HCT116 (cell line): Measurements from ENCODE around the gene TFEB. TPM values are rescaled to one million over a fixed set of nuclear protein-coding genes. Genes with fewer than 3 reads are reported as not detected.
A peak's percentile ranks its signal among the peaks of the same experiment; 100 is the strongest.

Experiments used
- ATAC-seq: fragments of 200-7000 bp; cut with Tn5 transposase; 2 replicates; pipeline ENCODE4 v1.9.1; 2020; ENCODE audit warnings: mild to moderate bottlenecking, moderate library complexity
- BruUV-seq: library from RNA; stranded (reverse); fragments of 400-500 nt; replicated peaks from 2 replicates; lab custom pipeline; 2021; lab: Mats Ljungman, UMichigan
- CTCF ChIA-PET: fragments of 300-600 bp; sonication (Branson Sonifier 250); formaldehyde crosslinking; loops from one replicate; lab custom pipeline; 2021; ENCODE audit warnings: antibody characterized with exemption; lab: Charles Lee
- POLR2A ChIA-PET: fragments of 300-600, 350-600 bp; sonication (Branson Sonifier 250); formaldehyde crosslinking; loops from one replicate; lab custom pipeline; 2021; ENCODE audit warnings: antibody characterized with exemption; lab: Charles Lee
- RAD21 ChIA-PET, 2 experiments: fragments of 300-600 bp; sonication (Branson Sonifier 250); formaldehyde crosslinking; loops; one replicate each; lab custom pipeline; 2023; ENCODE audit warnings: low total read pairs in 2 of 2; ENCODE audit not compliant: uncharacterized antibody in 2 of 2, unreplicated experiment in 2 of 2, low non-redundant PET in 1 of 2; lab: Charles Lee
- DNase-seq: peaks from one replicate; pipeline ENCODE4 v3.0.0-alpha.2; 2010; ENCODE audit warnings: low read depth, low spot score
- H2AFZ ChIP-seq: fragments of 200-600 bp; shearing (Covaris generic), sonication (generic); 2 replicates; pipeline ENCODE4 v1.6.1; 2017; ENCODE audit warnings: low read depth, mixed run types, mixed read lengths, antibody characterized with exemption, low read length; ENCODE audit not compliant: poor library complexity, severe bottlenecking
- H3K27ac ChIP-seq: 2 replicates; pipeline ENCODE4 v1.5.1; 2012; ENCODE audit warnings: low read depth, low read length
- H3K27me3 ChIP-seq: fragments of 200-600 bp; sonication (generic); 2 replicates; pipeline ENCODE4 v1.6.1; 2016; ENCODE audit warnings: mixed run types, low read length, mixed read lengths; ENCODE audit not compliant: insufficient read depth
- H3K36me3 ChIP-seq, 2 experiments: fragments of 200-500 bp in 1 of 2; fragments of 200-600 bp in 1 of 2; sonication (Bioruptor generic) in 1 of 2; sonication (generic) in 1 of 2; 2 replicates each; pipeline versions ENCODE4 v1.5.1 to v1.6.1; 2014 to 2016; ENCODE audit warnings: low read length in 2 of 2, inconsistent platforms in 1 of 2, mixed read lengths in 1 of 2, mixed run types in 1 of 2; ENCODE audit not compliant: insufficient read depth in 2 of 2, control insufficient read depth in 1 of 2
- H3K4me1 ChIP-seq, 2 experiments: fragments of 200-600 bp in 1 of 2; sonication (generic) in 1 of 2; 2 replicates each; pipeline versions ENCODE4 v1.5.1 to v1.6.1; 2012 to 2017; ENCODE audit warnings: low read length in 2 of 2, inconsistent platforms in 1 of 2, mild to moderate bottlenecking in 1 of 2, mixed read lengths in 1 of 2, mixed run types in 1 of 2, moderate library complexity in 1 of 2; ENCODE audit not compliant: insufficient read depth in 2 of 2, control insufficient read depth in 1 of 2
- H3K4me2 ChIP-seq: fragments of 200-600 bp; sonication (generic); 2 replicates; pipeline ENCODE4 v1.6.1; 2017; ENCODE audit warnings: mixed run types, low read length, mixed read lengths
- H3K4me3 ChIP-seq, 2 experiments: fragments of 200-600 bp in 1 of 2; sonication (generic) in 1 of 2; replicated peaks in 1 of 2; 2 replicates each; pipeline ENCODE4 v1.5.1; 2011 to 2016; ENCODE audit warnings: low read length in 2 of 2, control low read depth in 1 of 2, low read depth in 1 of 2, mild to moderate bottlenecking in 1 of 2, mixed read lengths in 1 of 2, mixed run types in 1 of 2
- H3K79me2 ChIP-seq: fragments of 200-600 bp; sonication (generic); 2 replicates; pipeline ENCODE4 v1.6.1; 2017; ENCODE audit warnings: mild to moderate bottlenecking, mixed run types, low read length, moderate library complexity, mixed read lengths; ENCODE audit not compliant: insufficient read depth
- H3K9ac ChIP-seq: fragments of 200-600 bp; sonication (generic); 2 replicates; pipeline ENCODE4 v1.6.1; 2016; ENCODE audit warnings: low read length, mixed read lengths
- H3K9me2 ChIP-seq: fragments of 200-600 bp; sonication (generic), shearing (Covaris generic); 2 replicates; pipeline ENCODE4 v1.6.1; 2017; ENCODE audit warnings: mixed run types, mild to moderate bottlenecking, moderate library complexity; ENCODE audit not compliant: insufficient read depth
- H3K9me3 ChIP-seq, 2 experiments: fragments of 200-500 bp in 1 of 2; fragments of 200-600 bp in 1 of 2; sonication (Bioruptor generic) in 1 of 2; sonication (generic) in 1 of 2; 2 replicates each; pipeline ENCODE4 v1.6.1; 2014 to 2017; ENCODE audit warnings: low read length in 2 of 2, mixed read lengths in 2 of 2, inconsistent platforms in 1 of 2, low read depth in 1 of 2, mild to moderate bottlenecking in 1 of 2, mixed run types in 1 of 2, moderate library complexity in 1 of 2; ENCODE audit not compliant: control insufficient read depth in 1 of 2, insufficient read depth in 1 of 2
- H4K20me1 ChIP-seq: fragments of 200-600 bp; sonication (generic), shearing (Covaris generic); 2 replicates; pipeline ENCODE4 v1.6.1; 2017; ENCODE audit warnings: mixed run types, mild to moderate bottlenecking, moderate library complexity; ENCODE audit not compliant: insufficient read depth
- ATF3 ChIP-seq: IDR thresholded peaks from 2 replicates; pipeline ENCODE4 v1.6.1; 2012
- CBX3 ChIP-seq: IDR thresholded peaks from 2 replicates; pipeline ENCODE4 v1.6.1; 2012; ENCODE audit warnings: low read depth
- CEBPB ChIP-seq: IDR thresholded peaks from 2 replicates; pipeline ENCODE4 v1.6.1; 2012; ENCODE audit warnings: low read depth
- CTCF ChIP-seq, 3 experiments: fragments of 200-600 bp in 1 of 3; sonication (generic) in 1 of 3; IDR thresholded peaks in 2 of 3; conservative IDR thresholded peaks in 1 of 3; 2 replicates each; pipeline ENCODE4 v1.5.1; 2012 to 2017; ENCODE audit warnings: low read depth in 2 of 3, low read length in 2 of 3, antibody characterized with exemption in 1 of 3, borderline replicate concordance in 1 of 3, control low read depth in 1 of 3, mild to moderate bottlenecking in 1 of 3, mixed read lengths in 1 of 3, mixed run types in 1 of 3, moderate library complexity in 1 of 3; ENCODE audit not compliant: insufficient read depth in 1 of 3
- EGR1 ChIP-seq: IDR thresholded peaks from 2 replicates; pipeline ENCODE4 v1.6.1; 2012; ENCODE audit warnings: low read depth
- ELF1 ChIP-seq: IDR thresholded peaks from 2 replicates; pipeline ENCODE4 v1.6.1; 2012; ENCODE audit warnings: low read depth, borderline replicate concordance
- EZH2 ChIP-seq: fragments of 200-600 bp; sonication (generic); IDR thresholded peaks from 2 replicates; pipeline ENCODE4 v1.6.1; 2017; ENCODE audit warnings: antibody characterized with exemption, mixed run types
- EZH2phosphoT487 ChIP-seq: fragments of 200-600 bp; IDR thresholded peaks from 2 replicates; pipeline ENCODE4 v1.6.1; 2018; ENCODE audit warnings: antibody characterized with exemption, borderline replicate concordance
- FOSL1 ChIP-seq: IDR thresholded peaks from 2 replicates; pipeline ENCODE4 v1.6.1; 2012; ENCODE audit warnings: low read depth
- JUND ChIP-seq: IDR thresholded peaks from 2 replicates; pipeline ENCODE4 v1.6.1; 2012
- MAX ChIP-seq: IDR thresholded peaks from 2 replicates; pipeline ENCODE4 v1.6.1; 2012
- POLR2A ChIP-seq: IDR thresholded peaks from 2 replicates; pipeline ENCODE4 v1.7.0; 2011; ENCODE audit warnings: borderline replicate concordance; ENCODE audit not compliant: insufficient read depth, insufficient read length; ENCODE audit errors: extremely low read depth
- POLR2AphosphoS5 ChIP-seq: IDR thresholded peaks from 2 replicates; pipeline ENCODE4 v1.6.1; 2011; ENCODE audit warnings: mild to moderate bottlenecking, low read depth, low read length, moderate library complexity
- RAD21 ChIP-seq: IDR thresholded peaks from 2 replicates; pipeline ENCODE4 v1.6.1; 2012; ENCODE audit warnings: low read depth, mild to moderate bottlenecking
- SP1 ChIP-seq: IDR thresholded peaks from 2 replicates; pipeline ENCODE4 v1.6.1; 2012; ENCODE audit warnings: low read depth
- SRF ChIP-seq: IDR thresholded peaks from 2 replicates; pipeline ENCODE4 v1.6.1; 2012; ENCODE audit warnings: low read depth
- TCF7L2 ChIP-seq: IDR thresholded peaks from 2 replicates; pipeline ENCODE4 v1.7.0; 2011; ENCODE audit warnings: borderline replicate concordance, inconsistent platforms; ENCODE audit not compliant: insufficient read depth, insufficient read length; ENCODE audit errors: extremely low read depth
- YY1 ChIP-seq: IDR thresholded peaks from 2 replicates; pipeline ENCODE4 v1.6.1; 2011; ENCODE audit warnings: low read length, low read depth, moderate library complexity, mild to moderate bottlenecking; ENCODE audit not compliant: insufficient replicate concordance; ENCODE audit errors: extremely low read depth
- ZBTB33 ChIP-seq: IDR thresholded peaks from 2 replicates; pipeline ENCODE4 v1.6.1; 2011; ENCODE audit warnings: mild to moderate bottlenecking, low read length, moderate library complexity; ENCODE audit not compliant: insufficient replicate concordance; ENCODE audit errors: extremely low read depth
- ZFX ChIP-seq: fragments of 450-650 bp; IDR thresholded peaks from 2 replicates; pipeline ENCODE4 v1.6.1; 2017
- ZNF274 ChIP-seq: fragments of 200-500 bp; sonication (Bioruptor generic); IDR thresholded peaks from 2 replicates; pipeline ENCODE4 v1.6.1; 2014; ENCODE audit warnings: mild to moderate bottlenecking, low read depth, low read length, inconsistent platforms
- intact Hi-C: fragments of 100-400 bp; cut with micrococcal nuclease; formaldehyde crosslinking; loops from 2 replicates; pipeline ENCODE4 v1.10.0; 2022
- total RNA-seq: library from RNA; stranded (reverse); gene quantifications from one replicate; pipeline ENCODE4 v1.2.1, GENCODE V29; 2021; ENCODE audit not compliant: unreplicated experiment

Gene TFEB
- total RNA-seq, 1 experiment from 2014 or later = 4.8 TPM

- peak overlapping the region; percentile 55 for H2AFZ ChIP-seq
- no peaks in the 10 kb centered on the region for H3K36me3 ChIP-seq
- CTCF ChIA-PET = no interaction called here
- H3K9me2 ChIP-seq = no peaks in the 10 kb centered on the region
- H3K4me2 ChIP-seq = peak overlapping the region; percentile 97
- RAD21 ChIA-PET = interaction anchor here in 1 of 2 experiments (1.0 kb wide), 1 partner anchor 45 kb away, joined by 6 read pairs; no protein-coding TSS in a partner anchor
- peaks cover 19 to 21% of the 10 kb centered on the region in 2 experiments for H3K4me1 ChIP-seq
- peak; percentile 54 for DNase-seq
- peak; percentile 91 for ATAC-seq
- H4K20me1 ChIP-seq = no peaks in the 10 kb centered on the region
- H3K4me3 ChIP-seq = peak overlapping the region; percentile 75 to 88
- no TSS peak for BruUV-seq
- peak overlapping the region; percentile 87 for H3K9ac ChIP-seq
- H3K9me3 ChIP-seq = no peaks in the 10 kb centered on the region
- no peaks in the 10 kb centered on the region for H3K27me3 ChIP-seq
- POLR2A ChIA-PET = interaction anchor here (1.1 to 1.5 kb wide), 2 partner anchors 10 to 16 kb away, joined by 3 to 4 read pairs; no protein-coding TSS in a partner anchor
- peak overlapping the region; percentile 94 for H3K27ac ChIP-seq
- peaks cover 10% of the 10 kb centered on the region; the same call in 1 of the 2 replicates for H3K79me2 ChIP-seq
- intact Hi-C loops = no loop called here
- peak; percentile 87 for TF ChIP-seq MAX
- TF ChIP-seq TCF7L2 = no peak
- no peak for TF ChIP-seq ELF1
- TF ChIP-seq ZNF274 = no peak
- no peak for TF ChIP-seq CTCF (IDR thresholded peaks at IDR 0.05 in 2 of 3, conservative IDR thresholded peaks at IDR 0.05 in 1 of 3; ENCODE audit: borderline replicate concordance in 1 of 3, insufficient read depth in 1 of 3, low read depth in 2 of 3, low read length in 2 of 3)
- TF ChIP-seq CEBPB = no peak; the same call in 1 of the 2 replicates
- TF ChIP-seq POLR2AphosphoS5 = peak; percentile 92
- peak; percentile 38 for TF ChIP-seq ZBTB33
- no peak for TF ChIP-seq EZH2
- TF ChIP-seq JUND = peak; percentile 82
- no peak for TF ChIP-seq CBX3
- TF ChIP-seq SP1 = no peak
- no peak for TF ChIP-seq RAD21
- TF ChIP-seq POLR2A = peak; percentile 43
- no peak for TF ChIP-seq ATF3
- no peak for TF ChIP-seq EGR1
- no peak for TF ChIP-seq YY1
- TF ChIP-seq FOSL1 = peak; percentile 71
- no peak for TF ChIP-seq SRF
- no peak for TF ChIP-seq EZH2phosphoT487
- TF ChIP-seq ZFX = no peak; the same call in 1 of the 2 replicates
These were observed 98.6 kb downstream of the TFEB start for GRCh38 chr6:41636833-41637193.
